Panc1 (cell line): ENCODE results near the gene E2F3. TPM values are rescaled to one million over a fixed set of nuclear protein-coding genes. Genes with fewer than 3 reads are reported as not detected.

Source experiments
- ATAC-seq: fragments of 200-7000 bp; cut with Tn5 transposase; 2 replicates; pipeline ENCODE4 v1.9.1; 2020; ENCODE audit warnings: mild to moderate bottlenecking, moderate library complexity
- BruUV-seq: library from RNA; stranded (reverse); fragments of 400-500 nt; replicated peaks from 2 replicates; lab custom pipeline; 2021; lab: Mats Ljungman, UMichigan
- CTCF ChIA-PET: fragments of 300-600 bp; sonication (Branson Sonifier 250); formaldehyde crosslinking; loops from one replicate; lab custom pipeline; 2022; ENCODE audit warnings: antibody characterized with exemption; lab: Charles Lee
- POLR2A ChIA-PET: fragments of 300-600 bp; sonication (Branson Sonifier 250); formaldehyde crosslinking; loops from one replicate; lab custom pipeline; 2022; ENCODE audit warnings: antibody characterized with exemption; lab: Charles Lee
- DNase-seq: peaks from one replicate; pipeline ENCODE4 v3.0.0-alpha.2; 2010; ENCODE audit warnings: low read depth, low spot score
- H3K27ac ChIP-seq: 2 replicates; pipeline ENCODE4 v1.5.1; 2011; ENCODE audit warnings: mild to moderate bottlenecking, low read length, inconsistent platforms
- H3K27me3 ChIP-seq: fragments of 200-500 bp; sonication (Bioruptor generic); 2 replicates; pipeline ENCODE4 v1.6.0; 2014; ENCODE audit warnings: low read length, inconsistent platforms; ENCODE audit not compliant: control insufficient read depth, insufficient read depth
- H3K36me3 ChIP-seq: fragments of 200-500 bp; sonication (Bioruptor generic); 2 replicates; pipeline ENCODE4 v1.5.1; 2014; ENCODE audit warnings: inconsistent platforms, mild to moderate bottlenecking, low read length, moderate library complexity; ENCODE audit not compliant: control insufficient read depth, insufficient read depth
- H3K4me1 ChIP-seq: 2 replicates; pipeline ENCODE4 v1.5.1; 2011; ENCODE audit warnings: inconsistent platforms, mild to moderate bottlenecking, low read length, moderate library complexity; ENCODE audit not compliant: control insufficient read depth, insufficient read depth
- H3K4me3 ChIP-seq, 2 experiments: 2 replicates each; pipeline ENCODE4 v1.5.1; 2011 to 2012; ENCODE audit warnings: low read depth in 2 of 2, low read length in 2 of 2, mild to moderate bottlenecking in 2 of 2, inconsistent platforms in 1 of 2, moderate library complexity in 1 of 2
- H3K9me3 ChIP-seq: fragments of 200-500 bp; sonication (Bioruptor generic); 2 replicates; pipeline ENCODE4 v1.5.1; 2014; ENCODE audit warnings: low read depth, mild to moderate bottlenecking, inconsistent platforms, low read length, moderate library complexity; ENCODE audit not compliant: control insufficient read depth, insufficient read depth
- POLR2AphosphoS5 ChIP-seq: IDR thresholded peaks from 2 replicates; pipeline ENCODE4 v1.6.1; 2012; ENCODE audit warnings: mild to moderate bottlenecking, low read depth, low read length, moderate library complexity
- SIN3A ChIP-seq: IDR thresholded peaks from 2 replicates; pipeline ENCODE4 v1.6.1; 2012; ENCODE audit warnings: low read depth, mild to moderate bottlenecking, low read length, moderate library complexity, borderline replicate concordance; ENCODE audit not compliant: insufficient read depth
- TCF7L2 ChIP-seq: IDR thresholded peaks from 2 replicates; pipeline ENCODE4 v1.6.1; 2011; ENCODE audit warnings: mild to moderate bottlenecking, low read depth, low read length, inconsistent platforms
- in situ Hi-C: cut with HindIII; loops from 2 replicates; pipeline ENCODE4 v1.10.0; 2016; ENCODE audit warnings: low sequenced_read_pairs, low pct_unique_long_range_greater_than_20kb
- intact Hi-C: fragments of 100-400 bp; cut with micrococcal nuclease; formaldehyde crosslinking; loops from one replicate; pipeline ENCODE4 v1.10.0; 2022; ENCODE audit not compliant: unreplicated experiment
- total RNA-seq: library from RNA; stranded (reverse); gene quantifications from one replicate; pipeline ENCODE4 v1.2.1, GENCODE V29; 2021; ENCODE audit not compliant: unreplicated experiment
- TF ChIP-seq, protein P1 (sequence below), 2 experiments: IDR thresholded peaks; 2 replicates each; pipeline ENCODE4 v1.6.1; 2011 to 2012; ENCODE audit warnings: low read depth in 2 of 2, control low read depth in 1 of 2, low read length in 1 of 2, mild to moderate bottlenecking in 1 of 2, moderate library complexity in 1 of 2; ENCODE audit not compliant: insufficient read depth in 1 of 2
- TF ChIP-seq, protein P2 (sequence below): fragments of 450-650 bp; IDR thresholded peaks from 2 replicates; pipeline ENCODE4 v1.5.1; 2017; ENCODE audit warnings: mild to moderate bottlenecking

E2F3 gene
- total RNA-seq, 1 experiment from 2014 or later: 31.0 TPM

DNA sequence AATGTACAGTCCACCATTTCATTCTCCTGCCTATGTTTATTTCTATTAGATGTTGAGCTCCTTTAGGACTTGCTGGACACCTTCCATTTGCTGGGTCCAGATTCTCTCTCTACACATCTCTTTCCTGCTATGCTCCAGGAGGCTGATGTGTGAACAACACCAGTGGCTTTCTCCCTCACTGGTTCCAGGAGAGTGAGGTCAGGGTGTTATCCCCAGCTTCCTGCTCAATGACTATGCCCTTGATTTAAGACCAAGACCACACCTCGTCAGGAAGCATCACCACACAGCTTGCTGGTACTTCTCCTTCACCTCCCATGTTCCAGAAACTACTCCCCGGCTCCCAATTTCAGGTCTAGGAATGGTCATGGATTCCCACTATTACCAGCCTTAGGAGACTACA is 31.3 kb upstream of the E2F3 start:
- intact Hi-C loops (no loop called here), in situ Hi-C loops (no loop called here)
- Histone ChIP-seq H3K4me3 (no peak overlapping the region), H3K27me3 (peaks cover 4% of the 10 kb centered on the region; the same call in 1 of the 2 replicates), H3K9me3 (no peaks in the 10 kb centered on the region), H3K4me1 (no peaks in the 10 kb centered on the region), H3K27ac (no peak overlapping the region), H3K36me3 (no peaks in the 10 kb centered on the region)
- no peak for DNase-seq
- no peak for ATAC-seq
- BruUV-seq: no TSS peak
- TF ChIP-seq TCF7L2 (no peak), POLR2AphosphoS5 (no peak), SIN3A (no peak)
- TF ChIP-seq, protein P1, sequence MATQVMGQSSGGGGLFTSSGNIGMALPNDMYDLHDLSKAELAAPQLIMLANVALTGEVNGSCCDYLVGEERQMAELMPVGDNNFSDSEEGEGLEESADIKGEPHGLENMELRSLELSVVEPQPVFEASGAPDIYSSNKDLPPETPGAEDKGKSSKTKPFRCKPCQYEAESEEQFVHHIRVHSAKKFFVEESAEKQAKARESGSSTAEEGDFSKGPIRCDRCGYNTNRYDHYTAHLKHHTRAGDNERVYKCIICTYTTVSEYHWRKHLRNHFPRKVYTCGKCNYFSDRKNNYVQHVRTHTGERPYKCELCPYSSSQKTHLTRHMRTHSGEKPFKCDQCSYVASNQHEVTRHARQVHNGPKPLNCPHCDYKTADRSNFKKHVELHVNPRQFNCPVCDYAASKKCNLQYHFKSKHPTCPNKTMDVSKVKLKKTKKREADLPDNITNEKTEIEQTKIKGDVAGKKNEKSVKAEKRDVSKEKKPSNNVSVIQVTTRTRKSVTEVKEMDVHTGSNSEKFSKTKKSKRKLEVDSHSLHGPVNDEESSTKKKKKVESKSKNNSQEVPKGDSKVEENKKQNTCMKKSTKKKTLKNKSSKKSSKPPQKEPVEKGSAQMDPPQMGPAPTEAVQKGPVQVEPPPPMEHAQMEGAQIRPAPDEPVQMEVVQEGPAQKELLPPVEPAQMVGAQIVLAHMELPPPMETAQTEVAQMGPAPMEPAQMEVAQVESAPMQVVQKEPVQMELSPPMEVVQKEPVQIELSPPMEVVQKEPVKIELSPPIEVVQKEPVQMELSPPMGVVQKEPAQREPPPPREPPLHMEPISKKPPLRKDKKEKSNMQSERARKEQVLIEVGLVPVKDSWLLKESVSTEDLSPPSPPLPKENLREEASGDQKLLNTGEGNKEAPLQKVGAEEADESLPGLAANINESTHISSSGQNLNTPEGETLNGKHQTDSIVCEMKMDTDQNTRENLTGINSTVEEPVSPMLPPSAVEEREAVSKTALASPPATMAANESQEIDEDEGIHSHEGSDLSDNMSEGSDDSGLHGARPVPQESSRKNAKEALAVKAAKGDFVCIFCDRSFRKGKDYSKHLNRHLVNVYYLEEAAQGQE (IDR thresholded peaks at IDR 0.05; ENCODE audit: insufficient read depth in 1 of 2, low read depth in 2 of 2, low read length in 1 of 2): no peak
- TF ChIP-seq, protein P2, sequence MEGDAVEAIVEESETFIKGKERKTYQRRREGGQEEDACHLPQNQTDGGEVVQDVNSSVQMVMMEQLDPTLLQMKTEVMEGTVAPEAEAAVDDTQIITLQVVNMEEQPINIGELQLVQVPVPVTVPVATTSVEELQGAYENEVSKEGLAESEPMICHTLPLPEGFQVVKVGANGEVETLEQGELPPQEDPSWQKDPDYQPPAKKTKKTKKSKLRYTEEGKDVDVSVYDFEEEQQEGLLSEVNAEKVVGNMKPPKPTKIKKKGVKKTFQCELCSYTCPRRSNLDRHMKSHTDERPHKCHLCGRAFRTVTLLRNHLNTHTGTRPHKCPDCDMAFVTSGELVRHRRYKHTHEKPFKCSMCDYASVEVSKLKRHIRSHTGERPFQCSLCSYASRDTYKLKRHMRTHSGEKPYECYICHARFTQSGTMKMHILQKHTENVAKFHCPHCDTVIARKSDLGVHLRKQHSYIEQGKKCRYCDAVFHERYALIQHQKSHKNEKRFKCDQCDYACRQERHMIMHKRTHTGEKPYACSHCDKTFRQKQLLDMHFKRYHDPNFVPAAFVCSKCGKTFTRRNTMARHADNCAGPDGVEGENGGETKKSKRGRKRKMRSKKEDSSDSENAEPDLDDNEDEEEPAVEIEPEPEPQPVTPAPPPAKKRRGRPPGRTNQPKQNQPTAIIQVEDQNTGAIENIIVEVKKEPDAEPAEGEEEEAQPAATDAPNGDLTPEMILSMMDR: no peak
- CTCF ChIA-PET: no interaction called here
- POLR2A ChIA-PET: no interaction called here

DNA sequence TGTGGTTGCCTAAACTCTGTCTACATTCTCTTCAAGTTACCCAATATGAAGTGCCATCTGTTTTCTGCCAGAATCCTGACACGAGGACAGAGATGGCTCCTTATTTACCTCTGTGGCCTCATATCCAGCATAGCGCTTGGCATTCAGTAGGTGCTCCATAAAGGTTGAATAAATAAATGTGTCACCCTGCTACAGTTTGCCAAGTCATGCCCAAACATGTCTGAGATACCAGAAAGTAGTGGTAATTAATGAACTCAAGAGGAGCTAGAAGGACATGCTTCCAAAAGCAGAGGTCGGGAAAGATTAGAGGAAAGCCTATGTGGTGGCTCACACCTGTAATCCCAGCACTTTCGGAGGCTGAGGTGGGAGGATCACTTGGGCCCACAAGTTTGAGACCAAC is 30.9 kb upstream of the E2F3 start:
- ChIA-PET CTCF (no interaction called here), POLR2A (interaction anchor here (0.7 kb wide), 2 partner anchors 111 to 897 kb away, joined by 3 to 8 read pairs; no protein-coding TSS in a partner anchor)
- ATAC-seq: no peak
- no TSS peak for BruUV-seq
- in situ Hi-C loops (no loop called here), intact Hi-C loops (no loop called here)
- no peaks in the 10 kb centered on the region for H3K36me3 ChIP-seq
- DNase-seq: no peak
- TF ChIP-seq SIN3A (no peak), TCF7L2 (no peak), POLR2AphosphoS5 (no peak)
- TF ChIP-seq, protein P2: no peak
- TF ChIP-seq, protein P1 (IDR thresholded peaks at IDR 0.05; ENCODE audit: insufficient read depth in 1 of 2, low read depth in 2 of 2, low read length in 1 of 2): no peak
- peaks cover 4% of the 10 kb centered on the region; the same call in 1 of the 2 replicates for H3K27me3 ChIP-seq
- H3K4me3 ChIP-seq: no peak overlapping the region
- H3K4me1 ChIP-seq: no peaks in the 10 kb centered on the region
- no peaks in the 10 kb centered on the region for H3K9me3 ChIP-seq
- H3K27ac ChIP-seq: no peak overlapping the region
